ENCODE data around the gene ALDH4A1.

ALDH4A1 gene

GRCh38 chr1:18902523-18903290 lies at the start of gene ALDH4A1:
TSS of gene ALDH4A1 (minus strand) at chr1:18902555. CDS start at chr1:18902523, 32 bp downstream.
- peak within 1 kb of the TSS; percentile 86 for H3K4me3 ChIP-seq (ENCODE audit: low read length)
- TF ChIP-seq CTCF (conservative IDR thresholded peaks at IDR 0.05; ENCODE audit: low read length): 0 out of 2 replicates have a peak, but pooled peaks have one; percentile 2
- DNase-seq (ENCODE audit: low read depth): peak; percentile 98

GRCh38 chr1:18951818-18952391 lies 49.5 kb upstream of the ALDH4A1 start:
- H3K4me3 ChIP-seq (ENCODE audit: low read length): no peak overlapping the region
- DNase-seq (ENCODE audit: low read depth): peak; percentile 59
- TF ChIP-seq CTCF (conservative IDR thresholded peaks at IDR 0.05; ENCODE audit: low read length): no peak

- H3K4me3 ChIP-seq (ENCODE audit: low read length): peak overlapping the region; percentile 56; the same call in 1 of the 2 replicates
- TF ChIP-seq CTCF (conservative IDR thresholded peaks at IDR 0.05; ENCODE audit: low read length): no peak
- DNase-seq (ENCODE audit: low read depth): no peak
Observed at GRCh38 chr1:18951416-18951815, 49.1 kb upstream of the ALDH4A1 start.

GRCh38 chr1:18950401-18951026 lies 48.2 kb upstream of the ALDH4A1 start:
- peak overlapping the region; percentile 56 for H3K4me3 ChIP-seq (ENCODE audit: low read length)
- no peak for DNase-seq (ENCODE audit: low read depth)
- TF ChIP-seq CTCF (conservative IDR thresholded peaks at IDR 0.05; ENCODE audit: low read length): no peak

- H3K4me3 ChIP-seq (ENCODE audit: low read length): peak overlapping the region; percentile 56
- peak; percentile 79 for DNase-seq (ENCODE audit: low read depth)
- peak; percentile 36 for TF ChIP-seq CTCF (conservative IDR thresholded peaks at IDR 0.05; ENCODE audit: low read length)
Observed at GRCh38 chr1:18949686-18950400, 47.5 kb upstream of the ALDH4A1 start.

- peak; percentile 39 for TF ChIP-seq CTCF (conservative IDR thresholded peaks at IDR 0.05; ENCODE audit: low read length)
- H3K4me3 ChIP-seq (ENCODE audit: low read length): peak overlapping the region; percentile 56
- DNase-seq (ENCODE audit: low read depth): peak; percentile 85
Observed at GRCh38 chr1:18948913-18949685, 46.7 kb upstream of the ALDH4A1 start.

Measured in AG10803 (cell line).